H9 (cell line): Measurements from ENCODE around the gene PDE7B. TPM values are rescaled to one million over a fixed set of nuclear protein-coding genes. Genes with fewer than 3 reads are reported as not detected.

Experiments used
- DNase-seq: peaks from one replicate; pipeline ENCODE4 v3.0.0-alpha.2; 2017
- H2AFZ ChIP-seq: one replicate; pipeline ENCODE4 v1.6.1; 2013; ENCODE audit warnings: mild to moderate bottlenecking, low read length, control low read depth, moderate library complexity
- H2AK5ac ChIP-seq: 2 replicates; pipeline ENCODE4 v1.6.1; 2013; ENCODE audit warnings: low read length, control low read depth, mixed read lengths; ENCODE audit not compliant: insufficient read length
- H2BK120ac ChIP-seq: one replicate; pipeline ENCODE4 v1.6.1; 2013; ENCODE audit warnings: low read depth, mild to moderate bottlenecking, low read length, control low read depth, inconsistent platforms; ENCODE audit not compliant: poor library complexity, severe bottlenecking
- H2BK12ac ChIP-seq: 2 replicates; pipeline ENCODE4 v1.6.1; 2013; ENCODE audit warnings: low read length, control low read depth, mixed read lengths, low read depth; ENCODE audit not compliant: insufficient read length
- H2BK15ac ChIP-seq: 2 replicates; pipeline ENCODE4 v1.6.1; 2013; ENCODE audit warnings: low read depth, low read length, control low read depth
- H2BK20ac ChIP-seq: one replicate; pipeline ENCODE4 v1.6.1; 2013; ENCODE audit warnings: low read depth, mild to moderate bottlenecking, low read length, control low read depth, inconsistent platforms; ENCODE audit not compliant: poor library complexity, severe bottlenecking
- H2BK5ac ChIP-seq: 2 replicates; pipeline ENCODE4 v1.6.1; 2013; ENCODE audit warnings: low read length, control low read depth, mixed read lengths; ENCODE audit not compliant: insufficient read length
- H3K14ac ChIP-seq: 2 replicates; pipeline ENCODE4 v1.6.1; 2013; ENCODE audit warnings: low read length, control low read depth; ENCODE audit not compliant: insufficient read depth
- H3K18ac ChIP-seq: 2 replicates; pipeline ENCODE4 v1.6.1; 2013; ENCODE audit warnings: low read depth, mild to moderate bottlenecking, mixed read lengths, low read length, control low read depth; ENCODE audit not compliant: insufficient read length
- H3K23ac ChIP-seq: 2 replicates; pipeline ENCODE4 v1.6.1; 2013; ENCODE audit warnings: low read length, control low read depth, mixed read lengths, low read depth; ENCODE audit not compliant: insufficient read length
- H3K23me2 ChIP-seq: 2 replicates; pipeline ENCODE4 v1.6.1; 2013; ENCODE audit warnings: low read depth, mild to moderate bottlenecking, mixed read lengths, low read length, control low read depth; ENCODE audit not compliant: insufficient read length, poor library complexity, severe bottlenecking
- H3K27ac ChIP-seq: 2 replicates; pipeline ENCODE4 v1.5.1; 2013; ENCODE audit warnings: low read length, control low read depth, mixed read lengths, low read depth; ENCODE audit not compliant: insufficient read length
- H3K27me3 ChIP-seq: 2 replicates; pipeline ENCODE4 v1.6.1; 2013; ENCODE audit warnings: low read length, control low read depth, inconsistent platforms; ENCODE audit not compliant: insufficient read depth
- H3K4ac ChIP-seq: 2 replicates; pipeline ENCODE4 v1.6.1; 2013; ENCODE audit warnings: low read depth, mild to moderate bottlenecking, control low read depth, inconsistent platforms, low read length, moderate library complexity
- H3K4me1 ChIP-seq: 2 replicates; pipeline ENCODE4 v1.6.1; 2013; ENCODE audit warnings: low read length, control low read depth, inconsistent platforms; ENCODE audit not compliant: insufficient read depth
- H3K4me2 ChIP-seq: 2 replicates; pipeline ENCODE4 v1.6.1; 2013; ENCODE audit warnings: low read length, control low read depth, mixed read lengths; ENCODE audit not compliant: insufficient read length, insufficient read depth
- H3K56ac ChIP-seq: 2 replicates; pipeline ENCODE4 v1.6.1; 2013; ENCODE audit warnings: low read depth, mild to moderate bottlenecking, mixed read lengths, low read length, control low read depth; ENCODE audit not compliant: insufficient read length
- H3K79me1 ChIP-seq: 2 replicates; pipeline ENCODE4 v1.6.1; 2013; ENCODE audit warnings: low read depth, mild to moderate bottlenecking, moderate library complexity, low read length, control low read depth, inconsistent platforms; ENCODE audit not compliant: insufficient read depth, poor library complexity, severe bottlenecking
- H3K79me2 ChIP-seq: 2 replicates; pipeline ENCODE4 v1.6.1; 2013; ENCODE audit warnings: low read length, control low read depth, inconsistent platforms; ENCODE audit not compliant: insufficient read depth
- H3K9ac ChIP-seq: 2 replicates; pipeline ENCODE4 v1.6.1; 2013; ENCODE audit warnings: low read length, control low read depth, mixed read lengths; ENCODE audit not compliant: insufficient read length; ENCODE audit errors: extremely low read depth
- H3K9me3 ChIP-seq: one replicate; pipeline ENCODE4 v1.6.1; 2013; ENCODE audit warnings: low read depth, low read length, inconsistent platforms; ENCODE audit not compliant: control insufficient read depth
- H3T11ph ChIP-seq: one replicate; pipeline ENCODE4 v1.6.1; 2013; ENCODE audit warnings: mild to moderate bottlenecking, low read length, control low read depth, inconsistent platforms
- H4K20me1 ChIP-seq: one replicate; pipeline ENCODE4 v1.6.1; 2013; ENCODE audit not compliant: control insufficient read depth, insufficient read length, insufficient read depth
- H4K5ac ChIP-seq: 2 replicates; pipeline ENCODE4 v1.6.1; 2013; ENCODE audit warnings: low read depth, mild to moderate bottlenecking, mixed read lengths, low read length, control low read depth; ENCODE audit not compliant: insufficient read length
- H4K8ac ChIP-seq: replicated peaks from 2 replicates; pipeline ENCODE4 v1.6.1; 2013; ENCODE audit warnings: low read length, control low read depth, mixed read lengths, low read depth; ENCODE audit not compliant: insufficient read length
- H4K91ac ChIP-seq: 2 replicates; pipeline ENCODE4 v1.6.1; 2013; ENCODE audit warnings: low read depth, mild to moderate bottlenecking, moderate library complexity, mixed read lengths, low read length, control low read depth; ENCODE audit not compliant: insufficient read length
- H3K27ac Mint-ChIP-seq, 3 experiments: 2 replicates in 2 of 3; 3 replicates in 1 of 3; pipeline ENCODE4 v1.8.0; 2020 to 2021; ENCODE audit warnings: mixed read lengths in 3 of 3, mild to moderate bottlenecking in 1 of 3, moderate library complexity in 1 of 3
- H3K27me3 Mint-ChIP-seq: 2 replicates; pipeline ENCODE4 v1.8.0; 2021; ENCODE audit warnings: low read depth, mild to moderate bottlenecking, moderate library complexity, mixed read lengths
- H3K36me3 Mint-ChIP-seq, 3 experiments: 2 replicates in 2 of 3; 3 replicates in 1 of 3; pipeline ENCODE4 v1.8.0; 2020 to 2021; ENCODE audit warnings: low read depth in 3 of 3, mixed read lengths in 3 of 3; ENCODE audit not compliant: insufficient read depth in 1 of 3
- H3K4me1 Mint-ChIP-seq, 2 experiments: 2 replicates each; pipeline ENCODE4 v1.8.0; 2020; ENCODE audit warnings: mixed read lengths in 2 of 2
- H3K4me3 Mint-ChIP-seq, 2 experiments: 2 replicates in 1 of 2; 3 replicates in 1 of 2; pipeline ENCODE4 v1.8.0; 2020 to 2021; ENCODE audit warnings: mild to moderate bottlenecking in 2 of 2, mixed read lengths in 2 of 2, moderate library complexity in 1 of 2
- H3K9me3 Mint-ChIP-seq, 2 experiments: 2 replicates in 1 of 2; 3 replicates in 1 of 2; pipeline ENCODE4 v1.8.0; 2020; ENCODE audit warnings: mild to moderate bottlenecking in 2 of 2, mixed read lengths in 2 of 2, moderate library complexity in 1 of 2
- WGBS: extraction: QIAGEN DNeasy Blood & Tissue Kit; methylation state at CpG from one replicate; pipeline ENCODE4 v1.1.7; 2013; ENCODE audit warnings: missing lambda C conversion rate, low lambda C conversion rate, mixed read lengths; ENCODE audit not compliant: insufficient read length; ENCODE audit errors: extremely low coverage; 5-methylcytosine and 5-hydroxymethylcytosine counted together
- total RNA-seq: library from RNA; stranded (reverse); gene quantifications from 2 replicates; pipeline ENCODE4 v1.2.1, GENCODE V29; 2021
- TF ChIP-seq, protein P1 (sequence below): fragments of 200-600 bp; sonication (generic); conservative IDR thresholded peaks from 3 replicates; pipeline ENCODE4 v1.8.0; 2021; ENCODE audit warnings: antibody characterized with exemption, mild to moderate bottlenecking

The PDE7B gene
- total RNA-seq, 1 experiment from 2014 or later, result not detected

- no peak overlapping the region for H3K4me3 Mint-ChIP-seq
- no peaks in the 10 kb centered on the region for H3K79me1 ChIP-seq
- no peak overlapping the region for H3K27ac ChIP-seq
- H2BK15ac ChIP-seq, result no peak overlapping the region
- H3K27me3 Mint-ChIP-seq, result no peaks in the 10 kb centered on the region; the same call in none of the 2 replicates
- H2BK5ac ChIP-seq, result no peak overlapping the region
- peaks cover 0 to 3% (median 0%) of the 10 kb centered on the region in 3 experiments; a peak in 1 of 7 replicates for H3K36me3 Mint-ChIP-seq
- no peak overlapping the region for H3K18ac ChIP-seq
- no peak overlapping the region for H4K91ac ChIP-seq
- DNase-seq, result no peak
- H3K4me1 ChIP-seq, result no peaks in the 10 kb centered on the region
- no peak overlapping the region for H3K23ac ChIP-seq
- H4K20me1 ChIP-seq, result no peaks in the 10 kb centered on the region
- no peak overlapping the region for H3K4me2 ChIP-seq
- WGBS, result no CpG with 5 or more reads among the region's 3 CpGs
- TF ChIP-seq, protein P1, sequence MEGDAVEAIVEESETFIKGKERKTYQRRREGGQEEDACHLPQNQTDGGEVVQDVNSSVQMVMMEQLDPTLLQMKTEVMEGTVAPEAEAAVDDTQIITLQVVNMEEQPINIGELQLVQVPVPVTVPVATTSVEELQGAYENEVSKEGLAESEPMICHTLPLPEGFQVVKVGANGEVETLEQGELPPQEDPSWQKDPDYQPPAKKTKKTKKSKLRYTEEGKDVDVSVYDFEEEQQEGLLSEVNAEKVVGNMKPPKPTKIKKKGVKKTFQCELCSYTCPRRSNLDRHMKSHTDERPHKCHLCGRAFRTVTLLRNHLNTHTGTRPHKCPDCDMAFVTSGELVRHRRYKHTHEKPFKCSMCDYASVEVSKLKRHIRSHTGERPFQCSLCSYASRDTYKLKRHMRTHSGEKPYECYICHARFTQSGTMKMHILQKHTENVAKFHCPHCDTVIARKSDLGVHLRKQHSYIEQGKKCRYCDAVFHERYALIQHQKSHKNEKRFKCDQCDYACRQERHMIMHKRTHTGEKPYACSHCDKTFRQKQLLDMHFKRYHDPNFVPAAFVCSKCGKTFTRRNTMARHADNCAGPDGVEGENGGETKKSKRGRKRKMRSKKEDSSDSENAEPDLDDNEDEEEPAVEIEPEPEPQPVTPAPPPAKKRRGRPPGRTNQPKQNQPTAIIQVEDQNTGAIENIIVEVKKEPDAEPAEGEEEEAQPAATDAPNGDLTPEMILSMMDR, result no peak
- no peak overlapping the region for H3K56ac ChIP-seq
- no peaks in the 10 kb centered on the region for H3K9me3 ChIP-seq
- no peaks in the 10 kb centered on the region for H3K4me1 Mint-ChIP-seq
- no peaks in the 10 kb centered on the region for H3K27me3 ChIP-seq
- H2BK120ac ChIP-seq, result no peak overlapping the region
- no peak overlapping the region for H3K4ac ChIP-seq
- H3K9ac ChIP-seq, result no peak overlapping the region
- H4K5ac ChIP-seq, result no peak overlapping the region
- H3K79me2 ChIP-seq, result no peaks in the 10 kb centered on the region
- H2BK12ac ChIP-seq, result no peak overlapping the region
- no peaks in the 10 kb centered on the region for H3K23me2 ChIP-seq
- no peak overlapping the region for H3T11ph ChIP-seq
- H2BK20ac ChIP-seq, result no peak overlapping the region
- H2AFZ ChIP-seq, result no peak overlapping the region
- H4K8ac ChIP-seq, result no peak overlapping the region
- H3K27ac Mint-ChIP-seq, result no peak overlapping the region
- no peak overlapping the region for H3K14ac ChIP-seq
- H2AK5ac ChIP-seq, result no peak overlapping the region
- peaks cover 2 to 10% of the 10 kb centered on the region in 2 experiments for H3K9me3 Mint-ChIP-seq
Measured at GRCh38 chr6:136163260-136163659, 311.8 kb downstream of the PDE7B start.
